ENCODE measurements around the gene MS4A3. TPM values are rescaled to one million over a fixed set of nuclear protein-coding genes. Genes with fewer than 3 reads are reported as not detected.

The MS4A3 gene
- total and polyA plus RNA-seq, 2 of the 4 experiments (the other 2 are of a cell fraction), result not detected

DNA sequence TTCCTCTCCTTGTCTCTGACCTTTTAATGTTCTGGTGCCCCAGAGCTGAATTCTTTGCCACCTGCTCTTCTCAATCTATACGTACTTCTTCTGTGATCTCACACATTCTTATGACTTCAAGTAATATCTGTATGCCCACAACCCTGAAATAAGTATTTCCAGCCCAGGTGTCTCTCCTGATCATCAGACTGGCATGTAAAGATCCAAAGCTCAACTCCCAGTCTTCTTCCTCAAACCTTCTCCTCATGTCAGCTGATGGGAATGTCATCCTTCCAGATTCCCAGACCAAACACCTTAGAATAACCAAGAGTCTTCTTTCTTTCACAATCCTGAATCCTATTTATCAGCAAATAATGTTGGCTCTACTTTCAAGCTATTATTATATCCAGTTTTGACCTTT is 9.3 kb downstream of the MS4A3 start:
- WGBS, 2 experiments (ENCODE audit: extremely low coverage in 2 of 2, insufficient read length in 1 of 2), result no CpG with 5 or more reads among the region's 1 CpG
- in situ Hi-C loops (cut with MboI; ENCODE audit: low sequenced_read_pairs), result no loop called here

More for the DNA sequence above, 9.3 kb downstream of the MS4A3 start:
- ATAC-seq (ENCODE audit: low read depth) (no peak), DNase-seq (no peak)
- Histone ChIP-seq H3K14ac (replicated peaks; ENCODE audit: low read depth, low read length) (no peak overlapping the region), H3K4ac (ENCODE audit: low read depth, low read length) (no peak overlapping the region), H3K23ac (ENCODE audit: low read depth, low read length) (no peak overlapping the region), H4K5ac (ENCODE audit: low read depth, low read length) (no peak overlapping the region), H3K4me1 (ENCODE audit: control insufficient read depth, insufficient read depth, low read length) (no peaks in the 10 kb centered on the region), H2BK20ac (ENCODE audit: low read depth, low read length) (no peak overlapping the region), H2AK9ac (replicated peaks; ENCODE audit: low read depth, low read length, poor library complexity) (no peak overlapping the region), H4K20me1 (ENCODE audit: insufficient read depth, low read length) (no peaks in the 10 kb centered on the region), H2BK15ac (ENCODE audit: low read depth, low read length) (no peak overlapping the region), H3K4me2 (ENCODE audit: low read depth, low read length) (no peak overlapping the region), H4K8ac (ENCODE audit: low read depth in 2 of 2, low read length in 2 of 2) (no peak overlapping the region), H3K18ac (ENCODE audit: low read depth, low read length) (no peak overlapping the region), H2BK5ac (ENCODE audit: low read depth, low read length, poor library complexity, severe bottlenecking) (no peak overlapping the region), H3K9me1 (ENCODE audit: insufficient read depth, low read length) (no peaks in the 10 kb centered on the region), H3K4me3 (ENCODE audit: insufficient read depth, low read depth, low read length) (no peak overlapping the region), H3K36me3 (ENCODE audit: control insufficient read depth, insufficient read depth, low read length) (no peaks in the 10 kb centered on the region), H3K27me3 (ENCODE audit: control insufficient read depth, insufficient read depth, low read length) (no peaks in the 10 kb centered on the region), H3K9me3 (ENCODE audit: control insufficient read depth, insufficient read depth, low read length) (0 out of 2 replicates have a peak, but pooled peaks cover 1% of the 10 kb centered on the region), H3K9ac (ENCODE audit: low read depth, low read length) (no peak overlapping the region), H3K79me1 (ENCODE audit: low read depth in 1 of 2, low read length in 2 of 2) (no peaks in the 10 kb centered on the region), H4K91ac (ENCODE audit: insufficient read depth, low read depth, low read length) (no peak overlapping the region), H3K56ac (ENCODE audit: extremely low read depth, insufficient read depth, low read length) (no peak overlapping the region), H2AK5ac (ENCODE audit: low read depth, low read length) (no peak overlapping the region), H2AFZ (replicated peaks; ENCODE audit: low read length, poor library complexity) (no peak overlapping the region), H3K27ac (ENCODE audit: insufficient read depth, low read length) (no peak overlapping the region), H2BK120ac (ENCODE audit: low read depth, low read length) (no peak overlapping the region)
- intact Hi-C loops (cut with micrococcal nuclease), result no loop called here
- POLR2A ChIA-PET (ENCODE audit: unreplicated experiment), result no interaction called here
- CTCF ChIA-PET, result no interaction called here
- TF ChIP-seq MAFK (IDR thresholded peaks at IDR 0.05; ENCODE audit: low read depth, low read length), result no peak
- no peak for TF ChIP-seq POLR2A (IDR thresholded peaks at IDR 0.05; ENCODE audit: low read depth, low read length)
- TF ChIP-seq NFE2L2 (IDR thresholded peaks at IDR 0.05; ENCODE audit: low read depth, low read length), result no peak
- TF ChIP-seq RAD21 (IDR thresholded peaks at IDR 0.05; ENCODE audit: low read length), result no peak
- TF ChIP-seq, protein P1, sequence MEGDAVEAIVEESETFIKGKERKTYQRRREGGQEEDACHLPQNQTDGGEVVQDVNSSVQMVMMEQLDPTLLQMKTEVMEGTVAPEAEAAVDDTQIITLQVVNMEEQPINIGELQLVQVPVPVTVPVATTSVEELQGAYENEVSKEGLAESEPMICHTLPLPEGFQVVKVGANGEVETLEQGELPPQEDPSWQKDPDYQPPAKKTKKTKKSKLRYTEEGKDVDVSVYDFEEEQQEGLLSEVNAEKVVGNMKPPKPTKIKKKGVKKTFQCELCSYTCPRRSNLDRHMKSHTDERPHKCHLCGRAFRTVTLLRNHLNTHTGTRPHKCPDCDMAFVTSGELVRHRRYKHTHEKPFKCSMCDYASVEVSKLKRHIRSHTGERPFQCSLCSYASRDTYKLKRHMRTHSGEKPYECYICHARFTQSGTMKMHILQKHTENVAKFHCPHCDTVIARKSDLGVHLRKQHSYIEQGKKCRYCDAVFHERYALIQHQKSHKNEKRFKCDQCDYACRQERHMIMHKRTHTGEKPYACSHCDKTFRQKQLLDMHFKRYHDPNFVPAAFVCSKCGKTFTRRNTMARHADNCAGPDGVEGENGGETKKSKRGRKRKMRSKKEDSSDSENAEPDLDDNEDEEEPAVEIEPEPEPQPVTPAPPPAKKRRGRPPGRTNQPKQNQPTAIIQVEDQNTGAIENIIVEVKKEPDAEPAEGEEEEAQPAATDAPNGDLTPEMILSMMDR (conservative IDR thresholded peaks at IDR 0.05; ENCODE audit: low read depth, low read length), result no peak
- TF ChIP-seq MAZ (IDR thresholded peaks at IDR 0.05; ENCODE audit: borderline replicate concordance, low read depth, low read length), result no peak
- TF ChIP-seq, protein P2, sequence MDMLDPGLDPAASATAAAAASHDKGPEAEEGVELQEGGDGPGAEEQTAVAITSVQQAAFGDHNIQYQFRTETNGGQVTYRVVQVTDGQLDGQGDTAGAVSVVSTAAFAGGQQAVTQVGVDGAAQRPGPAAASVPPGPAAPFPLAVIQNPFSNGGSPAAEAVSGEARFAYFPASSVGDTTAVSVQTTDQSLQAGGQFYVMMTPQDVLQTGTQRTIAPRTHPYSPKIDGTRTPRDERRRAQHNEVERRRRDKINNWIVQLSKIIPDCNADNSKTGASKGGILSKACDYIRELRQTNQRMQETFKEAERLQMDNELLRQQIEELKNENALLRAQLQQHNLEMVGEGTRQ (IDR thresholded peaks at IDR 0.05; ENCODE audit: low read depth, low read length), result no peak
- TF ChIP-seq RFX5 (IDR thresholded peaks at IDR 0.05; ENCODE audit: low read depth, low read length), result no peak
- TF ChIP-seq, protein P3, sequence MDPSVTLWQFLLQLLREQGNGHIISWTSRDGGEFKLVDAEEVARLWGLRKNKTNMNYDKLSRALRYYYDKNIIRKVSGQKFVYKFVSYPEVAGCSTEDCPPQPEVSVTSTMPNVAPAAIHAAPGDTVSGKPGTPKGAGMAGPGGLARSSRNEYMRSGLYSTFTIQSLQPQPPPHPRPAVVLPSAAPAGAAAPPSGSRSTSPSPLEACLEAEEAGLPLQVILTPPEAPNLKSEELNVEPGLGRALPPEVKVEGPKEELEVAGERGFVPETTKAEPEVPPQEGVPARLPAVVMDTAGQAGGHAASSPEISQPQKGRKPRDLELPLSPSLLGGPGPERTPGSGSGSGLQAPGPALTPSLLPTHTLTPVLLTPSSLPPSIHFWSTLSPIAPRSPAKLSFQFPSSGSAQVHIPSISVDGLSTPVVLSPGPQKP (IDR thresholded peaks at IDR 0.05; ENCODE audit: borderline replicate concordance, low read depth, low read length), result no peak
- TF ChIP-seq CHD1 (IDR thresholded peaks at IDR 0.05; ENCODE audit: low read depth, low read length), result no peak
- TF ChIP-seq BHLHE40 (IDR thresholded peaks at IDR 0.05; ENCODE audit: low read depth, low read length), result no peak
- no peak for TF ChIP-seq CEBPB (IDR thresholded peaks at IDR 0.05; ENCODE audit: low read depth, low read length)
- no peak for TF ChIP-seq SMC3 (IDR thresholded peaks at IDR 0.05; ENCODE audit: low read depth, low read length)
- no peak for TF ChIP-seq MXI1 (IDR thresholded peaks at IDR 0.05; ENCODE audit: borderline replicate concordance, low read depth, low read length)
- no peak for TF ChIP-seq FOS (IDR thresholded peaks at IDR 0.05; ENCODE audit: low read depth, low read length)
- no peak for TF ChIP-seq RCOR1 (IDR thresholded peaks at IDR 0.05; ENCODE audit: insufficient replicate concordance, low read length)
- no TSS peak for BruUV-seq (replicated peaks)
- dilution Hi-C loops (cut with HindIII; ENCODE audit: low sequenced_read_pairs, unreplicated experiment), result no loop called here
